Measurements from ENCODE around the gene C2CD2. TPM values are rescaled to one million over a fixed set of nuclear protein-coding genes. Genes with fewer than 3 reads are reported as not detected.

The C2CD2 gene
- polyA plus RNA-seq, 1 donor (not counting 4 experiments of a cell fraction or from before 2014, with no cell fraction given), result 39.9 TPM

GRCh38 chr21:41888749-41889376 lies 65.0 kb downstream of the C2CD2 start:
- H3K36me3 ChIP-seq (ENCODE audit: control insufficient read depth in 2 of 2, extremely low read depth in 1 of 2, insufficient read depth in 2 of 2, low read length in 2 of 2), result peaks cover 10 to 16% of the 10 kb centered on the region in 2 experiments
- H3K79me2 ChIP-seq (ENCODE audit: control insufficient read depth, insufficient read depth, low read length), result no peaks in the 10 kb centered on the region
- no peak for FAIRE-seq
- dilution Hi-C loops (cut with MboI; ENCODE audit: extremely low pct_ligation_motif_present, low sequenced_read_pairs), result no loop called here
- TF ChIP-seq CTCF (optimal IDR thresholded peaks at IDR 0.05 in 1 of 3, IDR thresholded peaks at IDR 0.05 in 1 of 3, conservative IDR thresholded peaks at IDR 0.05 in 1 of 3; ENCODE audit: extremely low read depth in 1 of 3, insufficient read depth in 2 of 3, low read length in 3 of 3) (no peak), EZH2 (IDR thresholded peaks at IDR 0.05; ENCODE audit: low read length) (no peak)
- no peak overlapping the region for H3K4me2 ChIP-seq (ENCODE audit: control insufficient read depth, extremely low read depth, insufficient read depth, low read depth, low read length)
- no peaks in the 10 kb centered on the region for H3K27me3 ChIP-seq (ENCODE audit: control insufficient read depth, extremely low read depth, insufficient read depth, low read length)
- H3K9me1 ChIP-seq (ENCODE audit: control insufficient read depth, extremely low read depth, insufficient read depth, low read length), result no peaks in the 10 kb centered on the region
- no peak overlapping the region for H3K9ac ChIP-seq (ENCODE audit: control insufficient read depth, extremely low read depth, insufficient read depth, low read length)
- H3K9me3 ChIP-seq (ENCODE audit: control insufficient read depth, low read depth, low read length), result no peaks in the 10 kb centered on the region
- H3K27ac ChIP-seq (ENCODE audit: control insufficient read depth, insufficient read depth, low read length), result no peak overlapping the region
- H3K4me1 ChIP-seq (ENCODE audit: control insufficient read depth, extremely low read depth, insufficient read depth, low read length), result no peaks in the 10 kb centered on the region
- DNase-seq (ENCODE audit: low read depth, low spot score), result no peak
- no peaks in the 10 kb centered on the region for H4K20me1 ChIP-seq (ENCODE audit: control insufficient read depth, extremely low read depth, insufficient read depth, low read length)
- no peak overlapping the region for H2AFZ ChIP-seq (ENCODE audit: control insufficient read depth, low read length)
- H3K4me3 ChIP-seq (ENCODE audit: control insufficient read depth in 2 of 3, extremely low read depth in 1 of 3, insufficient read depth in 2 of 3, low read depth in 1 of 3, low read length in 3 of 3), result no peak overlapping the region

- H3K9ac ChIP-seq (ENCODE audit: control insufficient read depth, extremely low read depth, insufficient read depth, low read length), result no peak overlapping the region
- peaks cover 10 to 16% of the 10 kb centered on the region in 2 experiments for H3K36me3 ChIP-seq (ENCODE audit: control insufficient read depth in 2 of 2, extremely low read depth in 1 of 2, insufficient read depth in 2 of 2, low read length in 2 of 2)
- no peak overlapping the region for H3K4me3 ChIP-seq (ENCODE audit: control insufficient read depth in 2 of 3, extremely low read depth in 1 of 3, insufficient read depth in 2 of 3, low read depth in 1 of 3, low read length in 3 of 3)
- FAIRE-seq (no peak), DNase-seq (ENCODE audit: low read depth, low spot score) (no peak)
- no peaks in the 10 kb centered on the region for H3K9me3 ChIP-seq (ENCODE audit: control insufficient read depth, low read depth, low read length)
- dilution Hi-C loops (cut with MboI; ENCODE audit: extremely low pct_ligation_motif_present, low sequenced_read_pairs), result no loop called here
- no peak overlapping the region for H2AFZ ChIP-seq (ENCODE audit: control insufficient read depth, low read length)
- TF ChIP-seq EZH2 (IDR thresholded peaks at IDR 0.05; ENCODE audit: low read length) (no peak), CTCF (optimal IDR thresholded peaks at IDR 0.05 in 1 of 3, IDR thresholded peaks at IDR 0.05 in 1 of 3, conservative IDR thresholded peaks at IDR 0.05 in 1 of 3; ENCODE audit: extremely low read depth in 1 of 3, insufficient read depth in 2 of 3, low read length in 3 of 3) (no peak)
- no peaks in the 10 kb centered on the region for H3K4me1 ChIP-seq (ENCODE audit: control insufficient read depth, extremely low read depth, insufficient read depth, low read length)
- no peaks in the 10 kb centered on the region for H4K20me1 ChIP-seq (ENCODE audit: control insufficient read depth, extremely low read depth, insufficient read depth, low read length)
- H3K27me3 ChIP-seq (ENCODE audit: control insufficient read depth, extremely low read depth, insufficient read depth, low read length), result no peaks in the 10 kb centered on the region
- no peak overlapping the region for H3K4me2 ChIP-seq (ENCODE audit: control insufficient read depth, extremely low read depth, insufficient read depth, low read depth, low read length)
- H3K27ac ChIP-seq (ENCODE audit: control insufficient read depth, insufficient read depth, low read length), result no peak overlapping the region
- no peaks in the 10 kb centered on the region for H3K79me2 ChIP-seq (ENCODE audit: control insufficient read depth, insufficient read depth, low read length)
- H3K9me1 ChIP-seq (ENCODE audit: control insufficient read depth, extremely low read depth, insufficient read depth, low read length), result no peaks in the 10 kb centered on the region
These were observed 66.2 kb downstream of the C2CD2 start for GRCh38 chr21:41887667-41888066.
